Measurements from ENCODE around the gene TEX2.
"Not testable (repeated sequence)": the region's sequence is repeated elsewhere in the genome, so short reads cannot be mapped to it uniquely, and the experiment has no call there.

The TEX2 gene

DNA sequence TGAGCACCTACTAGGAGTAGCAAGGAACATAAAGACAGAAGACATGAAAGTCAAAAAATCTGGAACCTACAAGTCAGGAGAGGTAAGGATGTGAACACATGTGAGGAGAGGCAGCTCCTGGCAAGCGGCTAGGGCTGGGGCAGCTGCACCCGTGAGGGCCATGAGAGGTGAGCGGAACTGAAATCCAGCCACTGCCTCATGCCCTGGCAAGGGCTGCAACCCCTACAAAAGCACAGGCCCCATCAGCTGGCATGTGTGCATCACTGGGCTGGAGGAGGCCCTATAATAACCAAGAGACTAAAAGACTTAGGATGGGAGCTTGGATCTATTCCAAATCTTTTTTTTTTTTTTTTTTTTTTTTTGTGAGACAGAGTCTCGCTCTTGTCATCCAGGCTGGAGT is 92.8 kb downstream of the TEX2 start:
- no peak for DNase-seq (ENCODE audit: low read depth)
- no peak overlapping the region for H3K4me3 ChIP-seq (ENCODE audit: low read depth, low read length)
- in situ Hi-C loops (cut with HindIII; ENCODE audit: low sequenced_read_pairs) = no loop called here
- TF ChIP-seq CTCF (IDR thresholded peaks at IDR 0.05; ENCODE audit: low read depth, low read length, missing control alignments) = no peak

- H3K4me3 ChIP-seq (ENCODE audit: low read depth, low read length); in situ Hi-C loops (cut with HindIII; ENCODE audit: low sequenced_read_pairs); DNase-seq (ENCODE audit: low read depth): not testable (repeated sequence)
Measured at GRCh38 chr17:64167666-64168065, 95.4 kb downstream of the TEX2 start.

- in situ Hi-C loops (cut with HindIII; ENCODE audit: low sequenced_read_pairs) = no loop called here
- TF ChIP-seq CTCF (IDR thresholded peaks at IDR 0.05; ENCODE audit: low read depth, low read length, missing control alignments) = no peak
- no peak for DNase-seq (ENCODE audit: low read depth)
Measured at GRCh38 chr17:64166876-64167275, 96.2 kb downstream of the TEX2 start.

GRCh38 chr17:64165347-64165746 is 97.7 kb downstream of the TEX2 start:
- TF ChIP-seq CTCF (IDR thresholded peaks at IDR 0.05; ENCODE audit: low read depth, low read length, missing control alignments) = no peak
- in situ Hi-C loops (cut with HindIII; ENCODE audit: low sequenced_read_pairs) = no loop called here

More at GRCh38 chr17:64166876-64167275, 96.2 kb downstream of the TEX2 start:
- no peak overlapping the region for H3K4me3 ChIP-seq (ENCODE audit: low read depth, low read length)

DNA sequence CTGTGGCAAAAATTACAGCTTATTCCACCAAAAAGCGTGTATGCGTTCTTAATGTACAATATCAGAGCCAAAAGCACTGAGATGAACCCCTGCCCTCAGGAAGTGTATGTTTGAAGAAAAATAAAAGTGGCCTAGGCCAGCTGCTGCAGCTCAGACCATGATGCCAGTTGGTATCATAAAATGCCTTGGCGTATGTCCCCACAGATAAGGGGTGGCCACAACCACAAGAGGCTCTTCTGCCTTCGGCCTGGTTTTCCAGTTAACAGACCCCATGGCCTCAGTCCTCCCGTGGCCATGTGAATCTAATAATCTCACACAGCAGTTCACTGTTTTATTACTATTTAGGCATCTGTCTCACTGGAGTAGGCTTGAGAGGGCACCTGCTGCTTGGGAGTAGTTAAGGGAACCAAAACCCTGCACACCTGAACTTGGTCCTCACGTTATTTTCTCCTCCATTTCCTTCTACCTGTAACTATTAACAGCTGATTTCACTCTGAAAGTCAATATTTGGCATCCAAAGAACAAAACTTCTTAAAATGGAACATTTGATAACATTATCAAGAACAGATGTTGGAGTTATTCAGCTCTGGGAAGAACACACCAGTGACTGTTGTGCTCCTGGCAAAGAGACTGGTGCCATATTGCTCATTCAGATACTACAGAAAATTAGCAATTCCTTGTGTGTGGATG is 98.3 kb downstream of the TEX2 start:
- in situ Hi-C loops (cut with HindIII; ENCODE audit: low sequenced_read_pairs) = no loop called here
- H3K4me3 ChIP-seq (ENCODE audit: low read depth, low read length) = no peak overlapping the region
- TF ChIP-seq CTCF (IDR thresholded peaks at IDR 0.05; ENCODE audit: low read depth, low read length, missing control alignments) = no peak
- DNase-seq (ENCODE audit: low read depth) = no peak

More at GRCh38 chr17:64165347-64165746, 97.7 kb downstream of the TEX2 start:
- DNase-seq (ENCODE audit: low read depth) = no peak
- no peak overlapping the region for H3K4me3 ChIP-seq (ENCODE audit: low read depth, low read length)

GRCh38 chr17:64163468-64163867 is 99.6 kb downstream of the TEX2 start:
- no peak overlapping the region for H3K4me3 ChIP-seq (ENCODE audit: low read depth, low read length)
- no peak for TF ChIP-seq CTCF (IDR thresholded peaks at IDR 0.05; ENCODE audit: low read depth, low read length, missing control alignments)
- no peak for DNase-seq (ENCODE audit: low read depth)
- in situ Hi-C loops (cut with HindIII; ENCODE audit: low sequenced_read_pairs) = no loop called here

DNA sequence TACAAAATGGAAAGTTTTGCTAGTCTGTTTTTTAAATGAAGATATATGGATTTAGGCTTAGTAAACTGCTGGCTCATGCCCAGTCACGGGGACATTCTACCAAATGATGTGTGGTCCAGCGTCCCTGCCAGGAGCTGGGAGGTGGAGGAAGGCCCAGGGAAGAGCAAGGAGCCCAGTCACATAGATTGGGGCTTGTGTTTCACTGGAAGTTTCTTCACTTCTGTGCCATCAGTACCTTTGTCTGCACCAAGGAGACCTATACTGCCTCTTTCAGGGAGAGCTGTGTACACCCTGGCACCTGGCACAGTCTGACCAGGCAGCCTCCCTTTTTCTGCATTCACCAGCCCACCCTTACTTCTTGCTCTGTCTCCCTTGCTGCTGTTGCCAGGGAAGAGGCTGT is 100.5 kb downstream of the TEX2 start:
- DNase-seq (ENCODE audit: low read depth) = no peak
- in situ Hi-C loops (cut with HindIII; ENCODE audit: low sequenced_read_pairs) = no loop called here
- TF ChIP-seq CTCF (IDR thresholded peaks at IDR 0.05; ENCODE audit: low read depth, low read length, missing control alignments) = no peak
- H3K4me3 ChIP-seq (ENCODE audit: low read depth, low read length) = no peak overlapping the region
